Activated T-helper 2 cell treated with anti-CD3 and anti-CD28 coated beads, Interferon-gamma antibody, Interleukin-2, Interleukin-4, amounts not matched to agents 10 μg/mL and 5 μg/mL and 100 μg/mL, durations not matched to agents 14 hours and 24 hours and 36 hours (primary cell): ENCODE data around the gene GPATCH4. TPM values are rescaled to one million over a fixed set of nuclear protein-coding genes. Genes with fewer than 3 reads are reported as not detected.
"Not testable (repeated sequence)": the region's sequence is repeated elsewhere in the genome, so short reads cannot be mapped to it uniquely, and the experiment has no call there.

Source experiments
- DNase-seq: peaks from one replicate; pipeline ENCODE4 v3.0.0; 2021; ENCODE audit warnings: low spot score
- H3K27ac Mint-ChIP-seq: one replicate; pipeline ENCODE4 v1.8.0; 2021; ENCODE audit warnings: mixed read lengths
- H3K27me3 Mint-ChIP-seq: one replicate; pipeline ENCODE4 v1.8.0; 2021; ENCODE audit warnings: low read depth, mixed read lengths
- H3K36me3 Mint-ChIP-seq: one replicate; pipeline ENCODE4 v1.8.0; 2021; ENCODE audit warnings: low read depth, mixed read lengths
- H3K4me1 Mint-ChIP-seq: one replicate; pipeline ENCODE4 v1.8.0; 2021; ENCODE audit warnings: low read depth, mixed read lengths
- H3K4me3 Mint-ChIP-seq: one replicate; pipeline ENCODE4 v1.8.0; 2021; ENCODE audit warnings: low read depth, mild to moderate bottlenecking, moderate library complexity, mixed read lengths
- H3K9me3 Mint-ChIP-seq: one replicate; pipeline ENCODE4 v1.8.0; 2021; ENCODE audit warnings: mixed read lengths
- intact Hi-C: fragments of 100-400 bp; cut with micrococcal nuclease; formaldehyde crosslinking; loops from one replicate; pipeline ENCODE4 v1.15.1; 2023
- total RNA-seq: library from RNA; stranded (reverse); gene quantifications from 2 replicates; pipeline ENCODE4 v1.2.3, GENCODE V29; 2022

GPATCH4 gene
- total RNA-seq, 1 donor from 2014 or later = 73.7 TPM

- no peak within 1 kb of the TSS for H3K27ac Mint-ChIP-seq
- H3K27me3 Mint-ChIP-seq = peaks cover 66% of the 10 kb centered on the region
- no peaks in the 10 kb centered on the region for H3K9me3 Mint-ChIP-seq
- peaks cover 19% of the 10 kb centered on the region for H3K4me1 Mint-ChIP-seq
- no peak for DNase-seq
- H3K36me3 Mint-ChIP-seq = no peaks in the 10 kb centered on the region
- H3K4me3 Mint-ChIP-seq = peak within 1 kb of the TSS; percentile 35
- intact Hi-C loops = no loop called here
Observed at GRCh38 chr1:156641761-156642264, 40.5 kb upstream of the GPATCH4 start, which contains the start of gene BCAN. BCAN (plus strand) TSS chr1:156642117; CDS start chr1:156646055, 3,938 bp downstream.

GRCh38 chr1:156640842-156641706 is 39.8 kb upstream of the GPATCH4 start:
- Mint-ChIP-seq H3K27ac (no peak overlapping the region), H3K4me1 (peaks cover 19% of the 10 kb centered on the region), H3K27me3 (peaks cover 66% of the 10 kb centered on the region), H3K4me3 (no peak overlapping the region), H3K9me3 (no peaks in the 10 kb centered on the region), H3K36me3 (no peaks in the 10 kb centered on the region)
- intact Hi-C loops = no loop called here
- DNase-seq = no peak

- Mint-ChIP-seq H3K4me3 (no peak overlapping the region), H3K27me3 (peaks cover 61% of the 10 kb centered on the region), H3K4me1 (peaks cover 19% of the 10 kb centered on the region), H3K9me3 (no peaks in the 10 kb centered on the region), H3K36me3 (no peaks in the 10 kb centered on the region), H3K27ac (no peak overlapping the region)
- no peak for DNase-seq
- intact Hi-C loops = no loop called here
Observed at GRCh38 chr1:156639601-156640101, 38.4 kb upstream of the GPATCH4 start.

GRCh38 chr1:156638189-156638985 is 37.1 kb upstream of the GPATCH4 start:
- Mint-ChIP-seq H3K27me3 (peaks cover 67% of the 10 kb centered on the region), H3K36me3 (no peaks in the 10 kb centered on the region), H3K27ac (no peak overlapping the region), H3K4me3 (no peak overlapping the region), H3K4me1 (peaks cover 11% of the 10 kb centered on the region), H3K9me3 (no peaks in the 10 kb centered on the region)
- intact Hi-C loops = no loop called here
- DNase-seq = no peak

- H3K27me3 Mint-ChIP-seq = peaks cover 61% of the 10 kb centered on the region
- intact Hi-C loops = no loop called here
- H3K4me1 Mint-ChIP-seq = no peaks in the 10 kb centered on the region
- H3K4me3 Mint-ChIP-seq = no peak overlapping the region
- DNase-seq = no peak
- H3K27ac Mint-ChIP-seq = no peak overlapping the region
- no peaks in the 10 kb centered on the region for H3K9me3 Mint-ChIP-seq
- H3K36me3 Mint-ChIP-seq = no peaks in the 10 kb centered on the region
Observed at GRCh38 chr1:156632355-156632754, 31.1 kb upstream of the GPATCH4 start.

- H3K27me3 Mint-ChIP-seq = peaks cover 60% of the 10 kb centered on the region
- H3K36me3 Mint-ChIP-seq, H3K27ac Mint-ChIP-seq, H3K4me3 Mint-ChIP-seq, DNase-seq, H3K9me3 Mint-ChIP-seq, H3K4me1 Mint-ChIP-seq, intact Hi-C loops: not testable (repeated sequence)
Observed at GRCh38 chr1:156631152-156631551, 29.9 kb upstream of the GPATCH4 start.

GRCh38 chr1:156629823-156630449 is 28.7 kb upstream of the GPATCH4 start:
- intact Hi-C loops = no loop called here

GRCh38 chr1:156627313-156627880 is 26.1 kb upstream of the GPATCH4 start:
- no peak for DNase-seq
- peaks cover 8% of the 10 kb centered on the region for H3K4me1 Mint-ChIP-seq
- H3K27ac Mint-ChIP-seq = no peak overlapping the region
- H3K9me3 Mint-ChIP-seq = no peaks in the 10 kb centered on the region
- H3K27me3 Mint-ChIP-seq = peaks cover 57% of the 10 kb centered on the region
- no peaks in the 10 kb centered on the region for H3K36me3 Mint-ChIP-seq
- intact Hi-C loops = loop anchor here (2.0 kb wide), 2 partner anchors 51 to 79 kb away; no protein-coding TSS in a partner anchor
- H3K4me3 Mint-ChIP-seq = no peak overlapping the region

More at GRCh38 chr1:156629823-156630449, 28.7 kb upstream of the GPATCH4 start:
- Mint-ChIP-seq H3K4me3 (no peak overlapping the region), H3K36me3 (no peaks in the 10 kb centered on the region), H3K4me1 (peaks cover 6% of the 10 kb centered on the region), H3K9me3 (no peaks in the 10 kb centered on the region), H3K27ac (no peak overlapping the region), H3K27me3 (peaks cover 62% of the 10 kb centered on the region)
- DNase-seq = no peak

GRCh38 chr1:156626079-156626438 is 24.8 kb upstream of the GPATCH4 start:
- H3K27me3 Mint-ChIP-seq = peaks cover 53% of the 10 kb centered on the region
- intact Hi-C loops = loop anchor here (1.0 to 2.0 kb wide), 3 partner anchors 31 to 81 kb away; no protein-coding TSS in a partner anchor

GRCh38 chr1:156625436-156626078 is 24.3 kb upstream of the GPATCH4 start:
- H3K27ac Mint-ChIP-seq = no peak overlapping the region
- peak overlapping the region; percentile 7 for H3K4me3 Mint-ChIP-seq
- H3K27me3 Mint-ChIP-seq = peaks cover 51% of the 10 kb centered on the region
- intact Hi-C loops = loop anchor here (1.0 to 2.0 kb wide), 4 partner anchors 32 to 191 kb away; no protein-coding TSS in a partner anchor
- peak; percentile 31 for DNase-seq
- peaks cover 8% of the 10 kb centered on the region for H3K4me1 Mint-ChIP-seq
- no peaks in the 10 kb centered on the region for H3K9me3 Mint-ChIP-seq
- no peaks in the 10 kb centered on the region for H3K36me3 Mint-ChIP-seq

More at GRCh38 chr1:156626079-156626438, 24.8 kb upstream of the GPATCH4 start:
- Mint-ChIP-seq H3K9me3 (no peaks in the 10 kb centered on the region), H3K36me3 (no peaks in the 10 kb centered on the region), H3K4me3 (no peak overlapping the region), H3K27ac (no peak overlapping the region), H3K4me1 (peaks cover 8% of the 10 kb centered on the region)
- DNase-seq = no peak

GRCh38 chr1:156624814-156625435 is 23.6 kb upstream of the GPATCH4 start:
- DNase-seq = no peak
- Mint-ChIP-seq H3K36me3 (no peaks in the 10 kb centered on the region), H3K27ac (no peak overlapping the region), H3K9me3 (no peaks in the 10 kb centered on the region), H3K4me3 (peak overlapping the region; percentile 33), H3K4me1 (peaks cover 8% of the 10 kb centered on the region), H3K27me3 (peaks cover 54% of the 10 kb centered on the region)
- intact Hi-C loops = loop anchor here (2.0 to 5.0 kb wide), 2 partner anchors 190 to 238 kb away; no protein-coding TSS in a partner anchor
